Neural crest cell (in vitro differentiated cells): ENCODE results near the gene LIN7C. TPM values are rescaled to one million over a fixed set of nuclear protein-coding genes. Genes with fewer than 3 reads are reported as not detected.
A peak's percentile ranks its signal among the peaks of the same experiment; 100 is the strongest.

Experiments
- DNase-seq: peaks from one replicate; pipeline ENCODE4 v3.0.0; 2021; ENCODE audit warnings: low read depth, mixed read lengths, low spot score
- H3K27ac Mint-ChIP-seq: one replicate; pipeline ENCODE4 v1.8.0; 2021; ENCODE audit warnings: mild to moderate bottlenecking, mixed read lengths; ENCODE audit not compliant: unreplicated experiment
- H3K27me3 Mint-ChIP-seq: 2 replicates; pipeline ENCODE4 v1.8.0; 2021; ENCODE audit warnings: low read depth, mild to moderate bottlenecking, mixed read lengths
- H3K36me3 Mint-ChIP-seq: 2 replicates; pipeline ENCODE4 v1.8.0; 2021; ENCODE audit warnings: low read depth, mild to moderate bottlenecking, mixed read lengths
- H3K4me1 Mint-ChIP-seq: 2 replicates; pipeline ENCODE4 v1.8.0; 2021; ENCODE audit warnings: mixed read lengths
- H3K4me3 Mint-ChIP-seq: one replicate; pipeline ENCODE4 v1.8.0; 2021; ENCODE audit warnings: mild to moderate bottlenecking, mixed read lengths
- H3K9me3 Mint-ChIP-seq: 2 replicates; pipeline ENCODE4 v1.8.0; 2021; ENCODE audit warnings: mixed read lengths
- total RNA-seq: library from RNA; stranded (reverse); gene quantifications from 2 replicates; pipeline ENCODE4 v1.2.1, GENCODE V29; 2021
- TF ChIP-seq, protein P1 (sequence below): fragments of 200-600 bp; sonication (generic); conservative IDR thresholded peaks from 2 replicates; pipeline ENCODE4 v1.5.0; 2021; ENCODE audit warnings: antibody characterized with exemption, mild to moderate bottlenecking

The LIN7C gene
- total RNA-seq, 1 donor from 2014 or later: 33.2 TPM

- TF ChIP-seq, protein P1, sequence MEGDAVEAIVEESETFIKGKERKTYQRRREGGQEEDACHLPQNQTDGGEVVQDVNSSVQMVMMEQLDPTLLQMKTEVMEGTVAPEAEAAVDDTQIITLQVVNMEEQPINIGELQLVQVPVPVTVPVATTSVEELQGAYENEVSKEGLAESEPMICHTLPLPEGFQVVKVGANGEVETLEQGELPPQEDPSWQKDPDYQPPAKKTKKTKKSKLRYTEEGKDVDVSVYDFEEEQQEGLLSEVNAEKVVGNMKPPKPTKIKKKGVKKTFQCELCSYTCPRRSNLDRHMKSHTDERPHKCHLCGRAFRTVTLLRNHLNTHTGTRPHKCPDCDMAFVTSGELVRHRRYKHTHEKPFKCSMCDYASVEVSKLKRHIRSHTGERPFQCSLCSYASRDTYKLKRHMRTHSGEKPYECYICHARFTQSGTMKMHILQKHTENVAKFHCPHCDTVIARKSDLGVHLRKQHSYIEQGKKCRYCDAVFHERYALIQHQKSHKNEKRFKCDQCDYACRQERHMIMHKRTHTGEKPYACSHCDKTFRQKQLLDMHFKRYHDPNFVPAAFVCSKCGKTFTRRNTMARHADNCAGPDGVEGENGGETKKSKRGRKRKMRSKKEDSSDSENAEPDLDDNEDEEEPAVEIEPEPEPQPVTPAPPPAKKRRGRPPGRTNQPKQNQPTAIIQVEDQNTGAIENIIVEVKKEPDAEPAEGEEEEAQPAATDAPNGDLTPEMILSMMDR: no peak
- Mint-ChIP-seq H3K4me1 (peaks cover 78% of the 10 kb centered on the region), H3K27me3 (peaks cover 3% of the 10 kb centered on the region), H3K4me3 (peak overlapping the region; percentile 89), H3K36me3 (no peaks in the 10 kb centered on the region), H3K27ac (no peak overlapping the region), H3K9me3 (no peaks in the 10 kb centered on the region)
- DNase-seq: no peak
Observed at GRCh38 chr11:27467181-27467913, 39.2 kb downstream of the LIN7C start.

GRCh38 chr11:27466363-27466762 lies 40.2 kb downstream of the LIN7C start:
- Mint-ChIP-seq H3K36me3 (no peaks in the 10 kb centered on the region), H3K4me3 (peak overlapping the region; percentile 54), H3K4me1 (peaks cover 85% of the 10 kb centered on the region), H3K27ac (no peak overlapping the region), H3K27me3 (peaks cover 3% of the 10 kb centered on the region), H3K9me3 (no peaks in the 10 kb centered on the region)
- TF ChIP-seq, protein P1: no peak
- DNase-seq: no peak

DNA sequence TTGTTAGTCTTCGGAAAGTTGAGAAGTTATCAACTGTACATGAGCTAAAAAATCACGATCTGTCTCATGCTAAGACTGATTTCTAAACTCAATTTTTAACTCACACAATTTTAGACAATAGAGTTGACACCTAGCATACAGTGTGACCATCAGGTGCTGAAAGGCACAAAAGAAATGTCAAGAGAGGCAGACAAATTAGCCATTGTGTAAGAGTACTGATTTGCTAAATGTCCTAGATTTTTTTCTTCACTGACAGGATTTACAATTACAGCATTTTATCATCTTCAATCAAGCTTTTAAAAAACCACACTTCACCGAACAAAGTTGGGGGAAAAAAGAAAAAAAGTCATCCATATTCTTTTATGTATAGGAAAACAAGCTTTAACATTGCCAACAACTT lies 40.9 kb downstream of the LIN7C start:
- Mint-ChIP-seq H3K9me3 (no peaks in the 10 kb centered on the region), H3K4me3 (peak overlapping the region; percentile 10), H3K36me3 (no peaks in the 10 kb centered on the region), H3K27me3 (no peaks in the 10 kb centered on the region), H3K27ac (peak overlapping the region; percentile 20), H3K4me1 (peaks cover 83% of the 10 kb centered on the region)
- no peak for DNase-seq
- TF ChIP-seq, protein P1: no peak

DNA sequence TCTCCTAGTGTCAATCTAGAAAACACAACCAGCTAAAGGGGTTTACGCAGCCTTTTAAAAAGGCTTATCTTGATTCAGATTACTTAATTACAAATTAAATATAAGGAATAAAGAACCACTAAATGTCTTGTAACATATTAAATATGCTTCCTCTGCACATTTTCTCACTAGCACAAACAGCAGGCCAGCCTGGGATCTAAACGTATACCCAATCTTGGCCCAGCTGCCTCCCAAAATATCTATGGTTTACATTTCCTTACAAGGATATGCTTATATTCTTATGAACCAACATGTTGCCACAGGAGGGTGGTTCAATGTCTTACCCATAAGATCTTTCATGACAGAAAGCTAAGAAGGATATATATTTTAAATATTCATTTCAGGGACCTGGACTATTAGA lies 41.7 kb downstream of the LIN7C start:
- no peaks in the 10 kb centered on the region for H3K27me3 Mint-ChIP-seq
- TF ChIP-seq, protein P1: no peak
- DNase-seq: no peak
- H3K4me1 Mint-ChIP-seq: peaks cover 83% of the 10 kb centered on the region
- H3K27ac Mint-ChIP-seq: no peak overlapping the region
- no peaks in the 10 kb centered on the region for H3K36me3 Mint-ChIP-seq
- no peak overlapping the region for H3K4me3 Mint-ChIP-seq
- no peaks in the 10 kb centered on the region for H3K9me3 Mint-ChIP-seq

- Mint-ChIP-seq H3K36me3 (no peaks in the 10 kb centered on the region), H3K9me3 (no peaks in the 10 kb centered on the region), H3K4me1 (peaks cover 80% of the 10 kb centered on the region), H3K4me3 (peak overlapping the region; percentile 10), H3K27ac (no peak overlapping the region), H3K27me3 (no peaks in the 10 kb centered on the region)
- TF ChIP-seq, protein P1: no peak
- no peak for DNase-seq
Observed at GRCh38 chr11:27464289-27464696, 42.3 kb downstream of the LIN7C start.
